SW480 (cell line): Measurements from ENCODE around the gene RGS14.
"Not testable (repeated sequence)": the region's sequence is repeated elsewhere in the genome, so short reads cannot be mapped to it uniquely, and the experiment has no call there.

Experiments used
- DNase-seq: peaks from one replicate; pipeline ENCODE4 v3.0.0-alpha.2; 2016; ENCODE audit warnings: low spot score

Gene RGS14

GRCh38 chr5:177403792-177404640 lies 46.3 kb downstream of the RGS14 start:
- DNase-seq: peak; percentile 93

GRCh38 chr5:177404641-177405179 lies 47.0 kb downstream of the RGS14 start:
- DNase-seq: no peak

- DNase-seq: no peak
Observed at GRCh38 chr5:177405312-177405711, 47.6 kb downstream of the RGS14 start.

GRCh38 chr5:177405805-177406204 lies 48.1 kb downstream of the RGS14 start:
- no peak for DNase-seq

GRCh38 chr5:177409043-177409801 lies 51.5 kb downstream of the RGS14 start, which contains the start of gene F12:
Gene F12, minus strand, starts transcription at chr5:177409564. Its CDS starts 37 bp downstream, at chr5:177409527.
- no peak for DNase-seq

GRCh38 chr5:177410575-177410974 lies 52.9 kb downstream of the RGS14 start:
- no peak for DNase-seq

GRCh38 chr5:177412603-177413233 lies 55.0 kb downstream of the RGS14 start:
- no peak for DNase-seq

GRCh38 chr5:177414481-177414880 lies 56.8 kb downstream of the RGS14 start:
- no peak for DNase-seq

GRCh38 chr5:177417081-177417480 lies 59.4 kb downstream of the RGS14 start:
- not testable (repeated sequence) for DNase-seq

GRCh38 chr5:177419046-177419445 lies 61.3 kb downstream of the RGS14 start:
- DNase-seq: no peak

GRCh38 chr5:177420472-177420871 lies 62.7 kb downstream of the RGS14 start:
- DNase-seq: not testable (repeated sequence)

- DNase-seq: no peak
Observed at GRCh38 chr5:177421062-177421798, 63.5 kb downstream of the RGS14 start.
